PFSK-1 (cell line): Measurements from ENCODE around the gene TENM3.

Experiments
- FOXP2 ChIP-seq: optimal IDR thresholded peaks from 2 replicates; pipeline ENCODE3; 2011; ENCODE audit warnings: borderline replicate concordance, control low read depth, inconsistent platforms; ENCODE audit not compliant: insufficient read depth; ENCODE audit errors: extremely low read length, extremely low read depth
- POLR2AphosphoS5 ChIP-seq: IDR thresholded peaks from 2 replicates; pipeline ENCODE4 v1.6.1; 2012; ENCODE audit warnings: low read depth, mild to moderate bottlenecking, control low read depth, low read length, moderate library complexity
- REST ChIP-seq, 2 experiments: IDR thresholded peaks; 2 replicates each; pipeline versions ENCODE4 v1.6.1 to v1.8.0; 2011 to 2012; ENCODE audit warnings: low read depth in 2 of 2, low read length in 2 of 2, control low read depth in 1 of 2, inconsistent platforms in 1 of 2, mild to moderate bottlenecking in 1 of 2, moderate library complexity in 1 of 2; ENCODE audit not compliant: insufficient read depth in 1 of 2
- SIN3A ChIP-seq: IDR thresholded peaks from 2 replicates; pipeline ENCODE4 v1.6.1; 2012; ENCODE audit warnings: mild to moderate bottlenecking, low read length, moderate library complexity, borderline replicate concordance; ENCODE audit not compliant: insufficient read depth
- TAF1 ChIP-seq: IDR thresholded peaks from 2 replicates; pipeline ENCODE4 v1.6.1; 2012; ENCODE audit warnings: low read length, control low read depth, borderline replicate concordance; ENCODE audit not compliant: insufficient read depth

TENM3 gene

GRCh38 chr4:182495645-182496385, 252.6 kb downstream of the TENM3 start:
- no peak for TF ChIP-seq TAF1
- TF ChIP-seq REST (IDR thresholded peaks at IDR 0.05; ENCODE audit: insufficient read depth in 1 of 2, low read depth in 2 of 2, low read length in 2 of 2): no peak
- no peak for TF ChIP-seq POLR2AphosphoS5
- TF ChIP-seq FOXP2: no peak
- TF ChIP-seq SIN3A: no peak

- TF ChIP-seq REST (IDR thresholded peaks at IDR 0.05; ENCODE audit: insufficient read depth in 1 of 2, low read depth in 2 of 2, low read length in 2 of 2) (no peak), FOXP2 (no peak), SIN3A (no peak), TAF1 (no peak), POLR2AphosphoS5 (no peak)
Observed at GRCh38 chr4:182496408-182496807, 253.2 kb downstream of the TENM3 start.

GRCh38 chr4:182502064-182502463, 258.9 kb downstream of the TENM3 start:
- TF ChIP-seq SIN3A: no peak
- TF ChIP-seq REST (IDR thresholded peaks at IDR 0.05; ENCODE audit: insufficient read depth in 1 of 2, low read depth in 2 of 2, low read length in 2 of 2): no peak
- TF ChIP-seq FOXP2: no peak
- no peak for TF ChIP-seq POLR2AphosphoS5
- no peak for TF ChIP-seq TAF1

GRCh38 chr4:182504463-182504862, 261.3 kb downstream of the TENM3 start:
- TF ChIP-seq REST (IDR thresholded peaks at IDR 0.05; ENCODE audit: insufficient read depth in 1 of 2, low read depth in 2 of 2, low read length in 2 of 2) (no peak), TAF1 (no peak), POLR2AphosphoS5 (no peak), FOXP2 (no peak), SIN3A (no peak)
